H9 (cell line): ENCODE results near the gene GOLT1A. TPM values are rescaled to one million over a fixed set of nuclear protein-coding genes. Genes with fewer than 3 reads are reported as not detected.

Source experiments
- DNase-seq: peaks from one replicate; pipeline ENCODE4 v3.0.0-alpha.2; 2017
- H2AFZ ChIP-seq: one replicate; pipeline ENCODE4 v1.6.1; 2013; ENCODE audit warnings: mild to moderate bottlenecking, low read length, control low read depth, moderate library complexity
- H2AK5ac ChIP-seq: 2 replicates; pipeline ENCODE4 v1.6.1; 2013; ENCODE audit warnings: low read length, control low read depth, mixed read lengths; ENCODE audit not compliant: insufficient read length
- H2BK120ac ChIP-seq: one replicate; pipeline ENCODE4 v1.6.1; 2013; ENCODE audit warnings: low read depth, mild to moderate bottlenecking, low read length, control low read depth, inconsistent platforms; ENCODE audit not compliant: poor library complexity, severe bottlenecking
- H2BK12ac ChIP-seq: 2 replicates; pipeline ENCODE4 v1.6.1; 2013; ENCODE audit warnings: low read length, control low read depth, mixed read lengths, low read depth; ENCODE audit not compliant: insufficient read length
- H2BK15ac ChIP-seq: 2 replicates; pipeline ENCODE4 v1.6.1; 2013; ENCODE audit warnings: low read depth, low read length, control low read depth
- H2BK20ac ChIP-seq: one replicate; pipeline ENCODE4 v1.6.1; 2013; ENCODE audit warnings: low read depth, mild to moderate bottlenecking, low read length, control low read depth, inconsistent platforms; ENCODE audit not compliant: poor library complexity, severe bottlenecking
- H2BK5ac ChIP-seq: 2 replicates; pipeline ENCODE4 v1.6.1; 2013; ENCODE audit warnings: low read length, control low read depth, mixed read lengths; ENCODE audit not compliant: insufficient read length
- H3K14ac ChIP-seq: 2 replicates; pipeline ENCODE4 v1.6.1; 2013; ENCODE audit warnings: low read length, control low read depth; ENCODE audit not compliant: insufficient read depth
- H3K18ac ChIP-seq: 2 replicates; pipeline ENCODE4 v1.6.1; 2013; ENCODE audit warnings: low read depth, mild to moderate bottlenecking, mixed read lengths, low read length, control low read depth; ENCODE audit not compliant: insufficient read length
- H3K23ac ChIP-seq: 2 replicates; pipeline ENCODE4 v1.6.1; 2013; ENCODE audit warnings: low read length, control low read depth, mixed read lengths, low read depth; ENCODE audit not compliant: insufficient read length
- H3K23me2 ChIP-seq: 2 replicates; pipeline ENCODE4 v1.6.1; 2013; ENCODE audit warnings: low read depth, mild to moderate bottlenecking, mixed read lengths, low read length, control low read depth; ENCODE audit not compliant: insufficient read length, poor library complexity, severe bottlenecking
- H3K27ac ChIP-seq: 2 replicates; pipeline ENCODE4 v1.5.1; 2013; ENCODE audit warnings: low read length, control low read depth, mixed read lengths, low read depth; ENCODE audit not compliant: insufficient read length
- H3K27me3 ChIP-seq: 2 replicates; pipeline ENCODE4 v1.6.1; 2013; ENCODE audit warnings: low read length, control low read depth, inconsistent platforms; ENCODE audit not compliant: insufficient read depth
- H3K4ac ChIP-seq: 2 replicates; pipeline ENCODE4 v1.6.1; 2013; ENCODE audit warnings: low read depth, mild to moderate bottlenecking, control low read depth, inconsistent platforms, low read length, moderate library complexity
- H3K4me1 ChIP-seq: 2 replicates; pipeline ENCODE4 v1.6.1; 2013; ENCODE audit warnings: low read length, control low read depth, inconsistent platforms; ENCODE audit not compliant: insufficient read depth
- H3K4me2 ChIP-seq: 2 replicates; pipeline ENCODE4 v1.6.1; 2013; ENCODE audit warnings: low read length, control low read depth, mixed read lengths; ENCODE audit not compliant: insufficient read length, insufficient read depth
- H3K56ac ChIP-seq: 2 replicates; pipeline ENCODE4 v1.6.1; 2013; ENCODE audit warnings: low read depth, mild to moderate bottlenecking, mixed read lengths, low read length, control low read depth; ENCODE audit not compliant: insufficient read length
- H3K79me1 ChIP-seq: 2 replicates; pipeline ENCODE4 v1.6.1; 2013; ENCODE audit warnings: low read depth, mild to moderate bottlenecking, moderate library complexity, low read length, control low read depth, inconsistent platforms; ENCODE audit not compliant: insufficient read depth, poor library complexity, severe bottlenecking
- H3K79me2 ChIP-seq: 2 replicates; pipeline ENCODE4 v1.6.1; 2013; ENCODE audit warnings: low read length, control low read depth, inconsistent platforms; ENCODE audit not compliant: insufficient read depth
- H3K9ac ChIP-seq: 2 replicates; pipeline ENCODE4 v1.6.1; 2013; ENCODE audit warnings: low read length, control low read depth, mixed read lengths; ENCODE audit not compliant: insufficient read length; ENCODE audit errors: extremely low read depth
- H3K9me3 ChIP-seq: one replicate; pipeline ENCODE4 v1.6.1; 2013; ENCODE audit warnings: low read depth, low read length, inconsistent platforms; ENCODE audit not compliant: control insufficient read depth
- H3T11ph ChIP-seq: one replicate; pipeline ENCODE4 v1.6.1; 2013; ENCODE audit warnings: mild to moderate bottlenecking, low read length, control low read depth, inconsistent platforms
- H4K20me1 ChIP-seq: one replicate; pipeline ENCODE4 v1.6.1; 2013; ENCODE audit not compliant: control insufficient read depth, insufficient read length, insufficient read depth
- H4K5ac ChIP-seq: 2 replicates; pipeline ENCODE4 v1.6.1; 2013; ENCODE audit warnings: low read depth, mild to moderate bottlenecking, mixed read lengths, low read length, control low read depth; ENCODE audit not compliant: insufficient read length
- H4K8ac ChIP-seq: replicated peaks from 2 replicates; pipeline ENCODE4 v1.6.1; 2013; ENCODE audit warnings: low read length, control low read depth, mixed read lengths, low read depth; ENCODE audit not compliant: insufficient read length
- H4K91ac ChIP-seq: 2 replicates; pipeline ENCODE4 v1.6.1; 2013; ENCODE audit warnings: low read depth, mild to moderate bottlenecking, moderate library complexity, mixed read lengths, low read length, control low read depth; ENCODE audit not compliant: insufficient read length
- H3K27ac Mint-ChIP-seq, 3 experiments: 2 replicates in 2 of 3; 3 replicates in 1 of 3; pipeline ENCODE4 v1.8.0; 2020 to 2021; ENCODE audit warnings: mixed read lengths in 3 of 3, mild to moderate bottlenecking in 1 of 3, moderate library complexity in 1 of 3
- H3K27me3 Mint-ChIP-seq: 2 replicates; pipeline ENCODE4 v1.8.0; 2021; ENCODE audit warnings: low read depth, mild to moderate bottlenecking, moderate library complexity, mixed read lengths
- H3K36me3 Mint-ChIP-seq, 3 experiments: 2 replicates in 2 of 3; 3 replicates in 1 of 3; pipeline ENCODE4 v1.8.0; 2020 to 2021; ENCODE audit warnings: low read depth in 3 of 3, mixed read lengths in 3 of 3; ENCODE audit not compliant: insufficient read depth in 1 of 3
- H3K4me1 Mint-ChIP-seq, 2 experiments: 2 replicates each; pipeline ENCODE4 v1.8.0; 2020; ENCODE audit warnings: mixed read lengths in 2 of 2
- H3K4me3 Mint-ChIP-seq, 2 experiments: 2 replicates in 1 of 2; 3 replicates in 1 of 2; pipeline ENCODE4 v1.8.0; 2020 to 2021; ENCODE audit warnings: mild to moderate bottlenecking in 2 of 2, mixed read lengths in 2 of 2, moderate library complexity in 1 of 2
- H3K9me3 Mint-ChIP-seq, 2 experiments: 2 replicates in 1 of 2; 3 replicates in 1 of 2; pipeline ENCODE4 v1.8.0; 2020; ENCODE audit warnings: mild to moderate bottlenecking in 2 of 2, mixed read lengths in 2 of 2, moderate library complexity in 1 of 2
- CTCF ChIP-seq: fragments of 200-600 bp; sonication (generic); conservative IDR thresholded peaks from 3 replicates; pipeline ENCODE4 v1.8.0; 2021; ENCODE audit warnings: antibody characterized with exemption, mild to moderate bottlenecking
- WGBS: extraction: QIAGEN DNeasy Blood & Tissue Kit; methylation state at CpG from one replicate; pipeline ENCODE4 v1.1.7; 2013; ENCODE audit warnings: missing lambda C conversion rate, low lambda C conversion rate, mixed read lengths; ENCODE audit not compliant: insufficient read length; ENCODE audit errors: extremely low coverage; 5-methylcytosine and 5-hydroxymethylcytosine counted together
- total RNA-seq: library from RNA; stranded (reverse); gene quantifications from 2 replicates; pipeline ENCODE4 v1.2.1, GENCODE V29; 2021

Gene GOLT1A
- total RNA-seq, 1 experiment from 2014 or later: 4.2 TPM

- Histone ChIP-seq H3K18ac (no peak overlapping the region), H4K20me1 (no peaks in the 10 kb centered on the region), H3K14ac (no peak overlapping the region; the same call in 1 of the 2 replicates), H4K91ac (no peak overlapping the region), H3K4me2 (no peak overlapping the region), H3K23me2 (no peaks in the 10 kb centered on the region), H2BK5ac (no peak overlapping the region), H3K79me2 (no peaks in the 10 kb centered on the region), H3K23ac (no peak overlapping the region), H3K4me1 (no peaks in the 10 kb centered on the region), H3K27me3 (no peaks in the 10 kb centered on the region), H2BK20ac (no peak overlapping the region), H3T11ph (no peak overlapping the region), H2AFZ (no peak overlapping the region), H2AK5ac (no peak overlapping the region), H3K4ac (no peak overlapping the region), H3K56ac (no peak overlapping the region), H3K27ac (no peak overlapping the region), H2BK12ac (no peak overlapping the region), H2BK120ac (no peak overlapping the region), H4K8ac (no peak overlapping the region), H3K9ac (no peak overlapping the region), H3K9me3 (no peaks in the 10 kb centered on the region), H3K79me1 (no peaks in the 10 kb centered on the region), H2BK15ac (no peak overlapping the region), H4K5ac (no peak overlapping the region)
- no peak for TF ChIP-seq CTCF
- H3K4me1 Mint-ChIP-seq: peaks cover 4 to 6% of the 10 kb centered on the region in 2 experiments; a peak in 2 of 4 replicates
- no peak overlapping the region; a peak in 1 of 7 replicates for H3K27ac Mint-ChIP-seq
- H3K36me3 Mint-ChIP-seq: no peaks in the 10 kb centered on the region; a peak in 1 of 7 replicates
- no peak for DNase-seq
- peaks cover 16% of the 10 kb centered on the region for H3K27me3 Mint-ChIP-seq
- no peaks in the 10 kb centered on the region for H3K9me3 Mint-ChIP-seq
- no peak overlapping the region for H3K4me3 Mint-ChIP-seq
- WGBS: no CpG with 5 or more reads among the region's 14 CpGs
These were observed 51.9 kb downstream of the GOLT1A start for GRCh38 chr1:204161609-204162493.
